Measurements from ENCODE around the gene FOXJ3.

DNA sequence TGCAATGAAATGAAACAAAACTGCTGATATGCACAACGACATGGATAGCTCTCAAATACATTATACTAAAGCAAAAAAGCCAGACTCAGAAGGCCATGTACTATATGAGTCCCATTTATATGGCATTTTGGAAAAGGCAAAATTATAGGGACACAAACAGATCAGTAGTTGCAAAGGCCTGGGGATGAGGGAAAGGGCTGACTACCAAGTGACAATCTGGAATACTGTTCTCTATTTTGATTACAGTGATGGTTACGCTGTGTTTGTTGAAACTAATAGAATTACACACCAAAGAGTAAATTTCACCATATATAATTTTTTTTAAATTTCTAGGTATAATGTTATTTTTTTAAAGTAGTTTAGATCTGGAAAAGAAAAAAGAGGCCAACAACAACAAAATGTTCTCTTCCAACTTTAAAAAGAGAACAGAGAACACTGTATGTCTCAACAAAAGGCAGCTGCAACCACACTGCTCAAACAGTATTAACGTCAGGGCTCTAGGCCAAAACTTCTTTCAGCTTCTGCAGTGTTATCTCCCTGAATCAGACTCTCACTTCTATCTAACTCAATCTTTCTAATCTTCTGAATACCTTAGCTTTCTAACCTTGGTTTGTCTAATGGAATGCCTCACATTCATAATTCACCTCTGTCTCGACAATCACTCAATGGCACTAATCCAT lies 75.8 kb downstream of the FOXJ3 start:
- TF ChIP-seq, protein P1, sequence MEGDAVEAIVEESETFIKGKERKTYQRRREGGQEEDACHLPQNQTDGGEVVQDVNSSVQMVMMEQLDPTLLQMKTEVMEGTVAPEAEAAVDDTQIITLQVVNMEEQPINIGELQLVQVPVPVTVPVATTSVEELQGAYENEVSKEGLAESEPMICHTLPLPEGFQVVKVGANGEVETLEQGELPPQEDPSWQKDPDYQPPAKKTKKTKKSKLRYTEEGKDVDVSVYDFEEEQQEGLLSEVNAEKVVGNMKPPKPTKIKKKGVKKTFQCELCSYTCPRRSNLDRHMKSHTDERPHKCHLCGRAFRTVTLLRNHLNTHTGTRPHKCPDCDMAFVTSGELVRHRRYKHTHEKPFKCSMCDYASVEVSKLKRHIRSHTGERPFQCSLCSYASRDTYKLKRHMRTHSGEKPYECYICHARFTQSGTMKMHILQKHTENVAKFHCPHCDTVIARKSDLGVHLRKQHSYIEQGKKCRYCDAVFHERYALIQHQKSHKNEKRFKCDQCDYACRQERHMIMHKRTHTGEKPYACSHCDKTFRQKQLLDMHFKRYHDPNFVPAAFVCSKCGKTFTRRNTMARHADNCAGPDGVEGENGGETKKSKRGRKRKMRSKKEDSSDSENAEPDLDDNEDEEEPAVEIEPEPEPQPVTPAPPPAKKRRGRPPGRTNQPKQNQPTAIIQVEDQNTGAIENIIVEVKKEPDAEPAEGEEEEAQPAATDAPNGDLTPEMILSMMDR (IDR thresholded peaks at IDR 0.05 in 4 of 5, conservative IDR thresholded peaks at IDR 0.05 in 1 of 5): no peak
- TF ChIP-seq POLR2A (IDR thresholded peaks at IDR 0.05): no peak
